IPS-18a (cell line): ENCODE data around the gene CARHSP1.
A peak's percentile ranks its signal among the peaks of the same experiment; 100 is the strongest.
"Not testable (repeated sequence)": the region's sequence is repeated elsewhere in the genome, so short reads cannot be mapped to it uniquely, and the experiment has no call there.

Source experiments
- H3K27ac ChIP-seq: one replicate; pipeline ENCODE4 v1.5.1; 2013; ENCODE audit warnings: low read length
- H3K27me3 ChIP-seq: one replicate; pipeline ENCODE4 v1.6.1; 2013; ENCODE audit warnings: mild to moderate bottlenecking, low read length; ENCODE audit not compliant: control insufficient read depth, insufficient read depth
- H3K36me3 ChIP-seq: one replicate; pipeline ENCODE4 v1.6.1; 2013; ENCODE audit warnings: low read depth, low read length; ENCODE audit not compliant: control insufficient read depth
- H3K4me1 ChIP-seq: one replicate; pipeline ENCODE4 v1.6.1; 2013; ENCODE audit warnings: low read depth, low read length; ENCODE audit not compliant: control insufficient read depth
- H3K4me3 ChIP-seq: one replicate; pipeline ENCODE4 v1.5.1; 2013; ENCODE audit warnings: low read length
- H3K9ac ChIP-seq: one replicate; pipeline ENCODE4 v1.6.1; 2013; ENCODE audit warnings: mild to moderate bottlenecking, low read length, moderate library complexity
- H3K9me3 ChIP-seq: one replicate; pipeline ENCODE4 v1.6.1; 2013; ENCODE audit warnings: low read depth, low read length; ENCODE audit not compliant: control insufficient read depth

The CARHSP1 gene

GRCh38 chr16:8880839-8881510 lies 12.2 kb upstream of the CARHSP1 start:
- Histone ChIP-seq H3K36me3 (no peaks in the 10 kb centered on the region), H3K9me3 (no peaks in the 10 kb centered on the region), H3K27me3 (no peaks in the 10 kb centered on the region), H3K4me3 (no peak overlapping the region), H3K27ac (no peak overlapping the region), H3K4me1 (peaks cover 4% of the 10 kb centered on the region), H3K9ac (no peak overlapping the region)

- Histone ChIP-seq H3K27ac (no peak overlapping the region), H3K27me3 (no peaks in the 10 kb centered on the region), H3K36me3 (no peaks in the 10 kb centered on the region), H3K9ac (no peak overlapping the region), H3K4me3 (no peak overlapping the region), H3K9me3 (no peaks in the 10 kb centered on the region), H3K4me1 (no peaks in the 10 kb centered on the region)
These were observed 9.7 kb upstream of the CARHSP1 start for GRCh38 chr16:8878523-8878911.

GRCh38 chr16:8877894-8878522 lies 9.2 kb upstream of the CARHSP1 start:
- Histone ChIP-seq H3K4me1 (no peaks in the 10 kb centered on the region), H3K9ac (no peak overlapping the region), H3K4me3 (no peak overlapping the region), H3K27ac (no peak overlapping the region), H3K27me3 (no peaks in the 10 kb centered on the region), H3K9me3 (no peaks in the 10 kb centered on the region), H3K36me3 (no peaks in the 10 kb centered on the region)

- H3K36me3 ChIP-seq, H3K9ac ChIP-seq, H3K9me3 ChIP-seq, H3K27me3 ChIP-seq, H3K27ac ChIP-seq, H3K4me1 ChIP-seq, H3K4me3 ChIP-seq: not testable (repeated sequence)
These were observed 6.5 kb upstream of the CARHSP1 start for GRCh38 chr16:8875317-8875716.

- H3K4me1 ChIP-seq: no peaks in the 10 kb centered on the region
- H3K9me3 ChIP-seq: no peaks in the 10 kb centered on the region
- H3K27me3 ChIP-seq: no peaks in the 10 kb centered on the region
- no peak overlapping the region for H3K9ac ChIP-seq
- no peak overlapping the region for H3K4me3 ChIP-seq
- no peak overlapping the region for H3K27ac ChIP-seq
- no peaks in the 10 kb centered on the region for H3K36me3 ChIP-seq
These were observed 5.6 kb upstream of the CARHSP1 start for GRCh38 chr16:8874388-8874787.

- H3K9me3 ChIP-seq, H3K27me3 ChIP-seq, H3K27ac ChIP-seq, H3K36me3 ChIP-seq, H3K9ac ChIP-seq, H3K4me1 ChIP-seq, H3K4me3 ChIP-seq: not testable (repeated sequence)
These were observed 5.0 kb upstream of the CARHSP1 start for GRCh38 chr16:8873866-8874195.

GRCh38 chr16:8872967-8873865 lies 4.4 kb upstream of the CARHSP1 start:
- Histone ChIP-seq H3K4me3 (no peak overlapping the region), H3K27ac (no peak overlapping the region), H3K9me3 (no peaks in the 10 kb centered on the region), H3K36me3 (no peaks in the 10 kb centered on the region), H3K4me1 (no peaks in the 10 kb centered on the region), H3K9ac (no peak overlapping the region), H3K27me3 (no peaks in the 10 kb centered on the region)

- Histone ChIP-seq H3K36me3 (no peaks in the 10 kb centered on the region), H3K9me3 (no peaks in the 10 kb centered on the region), H3K9ac (no peak overlapping the region), H3K27ac (no peak overlapping the region), H3K27me3 (no peaks in the 10 kb centered on the region), H3K4me3 (no peak overlapping the region), H3K4me1 (no peaks in the 10 kb centered on the region)
These were observed 3.3 kb upstream of the CARHSP1 start for GRCh38 chr16:8872071-8872470.

GRCh38 chr16:8869988-8870241 lies 1.1 kb upstream of the CARHSP1 start:
- H3K4me1 ChIP-seq: peaks cover 14% of the 10 kb centered on the region
- not testable (repeated sequence) for H3K9ac ChIP-seq, H3K27ac ChIP-seq, H3K27me3 ChIP-seq, H3K9me3 ChIP-seq, H3K4me3 ChIP-seq, H3K36me3 ChIP-seq

- peaks cover 18% of the 10 kb centered on the region for H3K4me1 ChIP-seq
- H3K9me3 ChIP-seq: no peaks in the 10 kb centered on the region
- peak overlapping the region; percentile 51 for H3K4me3 ChIP-seq
- H3K36me3 ChIP-seq: no peaks in the 10 kb centered on the region
- peak overlapping the region; percentile 75 for H3K9ac ChIP-seq
- H3K27me3 ChIP-seq: no peaks in the 10 kb centered on the region
- peak overlapping the region; percentile 18 for H3K27ac ChIP-seq
These were observed 594 bp upstream of the CARHSP1 start for GRCh38 chr16:8869212-8869987.

- Histone ChIP-seq H3K4me1 (peaks cover 24% of the 10 kb centered on the region), H3K9me3 (no peaks in the 10 kb centered on the region), H3K9ac (peak overlapping the region; percentile 77), H3K27me3 (no peaks in the 10 kb centered on the region), H3K27ac (peak overlapping the region; percentile 44), H3K36me3 (peaks cover 2% of the 10 kb centered on the region), H3K4me3 (peak overlapping the region; percentile 83)
These were observed 832 bp downstream of the CARHSP1 start for GRCh38 chr16:8867932-8868415.
